Measurements from ENCODE around the gene KRT84.

The KRT84 gene

DNA sequence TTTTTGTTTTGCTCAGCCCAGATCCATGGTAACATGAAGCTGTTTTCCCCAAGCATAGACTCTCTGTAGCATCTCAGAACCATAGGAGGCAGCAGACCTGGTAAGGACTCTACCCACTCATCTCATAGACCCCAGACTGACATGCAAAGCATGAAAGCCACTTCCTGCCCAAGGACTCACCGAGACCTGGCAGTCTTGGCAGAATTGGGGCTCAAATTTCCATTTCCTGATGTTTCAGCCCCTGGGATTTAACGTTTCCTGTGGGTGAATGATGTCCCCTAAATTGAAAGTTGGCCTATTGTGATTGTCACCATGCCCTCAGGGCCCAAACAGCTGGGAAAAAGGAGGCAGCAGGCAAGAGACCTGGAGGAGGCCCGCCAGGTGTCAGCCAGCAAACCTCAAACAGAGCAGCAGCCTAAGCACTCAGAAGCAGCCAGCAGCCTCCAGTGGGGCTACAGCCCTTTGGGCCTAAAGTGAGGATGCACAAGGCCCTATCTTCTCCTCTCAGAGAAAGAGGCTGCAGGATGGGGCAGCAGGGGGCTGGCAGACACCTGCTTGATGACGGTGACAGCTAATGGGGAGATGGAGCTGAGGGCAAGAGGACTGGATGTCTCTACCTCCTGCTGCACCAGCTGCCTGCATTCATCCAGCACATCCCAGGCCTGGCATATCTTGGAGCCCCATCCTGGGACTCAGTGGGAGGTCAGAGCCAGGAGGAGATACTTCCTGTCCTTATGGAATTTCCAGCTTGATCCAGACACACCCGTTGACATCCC, 26.7 kb downstream of the KRT84 start:
- Mint-ChIP-seq H3K27me3 (peaks cover 0 to 63% of the 10 kb centered on the region in 2 donors), H3K4me1 (ENCODE audit: low read depth in 2 of 2) (peaks cover 36 to 45% of the 10 kb centered on the region in 2 donors), H3K9me3 (no peaks in the 10 kb centered on the region), H3K36me3 (ENCODE audit: insufficient read depth) (no peaks in the 10 kb centered on the region), H3K27ac (peak overlapping the region; percentile 73 to 74), H3K4me3 (peak overlapping the region; percentile 41 to 63)
- DNase-seq = peak; percentile 19 to 43 (median 19)
- ATAC-seq (replicated peaks) = peak; percentile 86

DNA sequence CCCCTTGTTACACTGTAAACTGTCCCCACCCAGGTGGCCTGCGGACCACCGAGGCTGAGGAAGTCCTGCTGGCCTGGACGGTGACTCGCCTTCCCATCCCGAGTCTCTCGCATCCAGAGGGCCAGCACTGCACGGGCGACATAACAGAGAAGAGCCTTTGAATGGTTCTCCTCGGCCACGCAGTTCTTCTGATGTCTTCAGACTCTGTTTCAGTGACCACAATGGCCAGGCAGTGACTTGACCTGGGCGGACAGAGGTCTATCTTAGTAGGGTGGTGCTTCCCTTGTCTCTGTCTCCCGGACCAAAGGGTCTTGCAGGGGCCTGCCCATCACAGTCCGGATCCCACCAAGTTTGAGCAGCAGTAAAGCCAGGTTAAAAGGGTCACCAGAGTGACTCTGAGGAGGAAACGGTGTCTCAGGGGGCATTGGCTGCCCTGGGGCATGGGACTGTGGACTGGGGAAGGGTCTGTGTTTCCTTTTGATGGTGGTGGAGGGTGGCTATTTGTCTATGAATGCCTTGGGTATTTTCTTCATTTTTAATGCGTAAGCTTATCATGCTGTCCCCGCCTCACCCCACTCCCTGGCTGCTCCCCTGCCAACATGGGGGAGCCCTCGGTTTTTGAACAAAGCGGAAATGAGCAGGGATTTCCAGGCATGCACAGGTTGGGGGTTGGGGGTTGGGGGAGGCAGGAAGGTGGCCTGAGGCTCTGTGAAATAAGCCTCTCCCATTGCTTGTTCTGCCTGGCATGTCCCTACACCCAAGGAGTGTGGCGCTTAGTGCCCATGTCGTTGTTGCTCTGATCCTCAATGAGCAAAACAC, 28.5 kb downstream of the KRT84 start:
- no peak overlapping the region for H3K4me3 Mint-ChIP-seq
- H3K27ac Mint-ChIP-seq = no peak overlapping the region
- no peak for ATAC-seq (replicated peaks)

GRCh38 chr12:52356031-52356761, 29.3 kb downstream of the KRT84 start:
- Mint-ChIP-seq H3K9me3 (no peaks in the 10 kb centered on the region), H3K36me3 (ENCODE audit: insufficient read depth) (peaks cover 7% of the 10 kb centered on the region), H3K4me3 (no peak overlapping the region), H3K4me1 (ENCODE audit: low read depth in 2 of 2) (peaks cover 45 to 46% of the 10 kb centered on the region in 2 donors), H3K27me3 (peaks cover 0 to 66% of the 10 kb centered on the region in 2 donors), H3K27ac (no peak overlapping the region)
- no peak for ATAC-seq (replicated peaks)
- DNase-seq = no peak

More for the DNA sequence above, 28.5 kb downstream of the KRT84 start:
- no peak for DNase-seq
- peaks cover 3% of the 10 kb centered on the region for H3K36me3 Mint-ChIP-seq (ENCODE audit: insufficient read depth)
- no peaks in the 10 kb centered on the region for H3K9me3 Mint-ChIP-seq
- peaks cover 47 to 48% of the 10 kb centered on the region in 2 donors for H3K4me1 Mint-ChIP-seq (ENCODE audit: low read depth in 2 of 2)
- peaks cover 0 to 66% of the 10 kb centered on the region in 2 donors for H3K27me3 Mint-ChIP-seq

GRCh38 chr12:52355176-52355575, 30.3 kb downstream of the KRT84 start:
- ATAC-seq (replicated peaks) = no peak
- Mint-ChIP-seq H3K27ac (no peak overlapping the region), H3K36me3 (ENCODE audit: insufficient read depth) (peaks cover 7% of the 10 kb centered on the region), H3K4me3 (no peak overlapping the region), H3K9me3 (no peaks in the 10 kb centered on the region), H3K4me1 (ENCODE audit: low read depth in 2 of 2) (peaks cover 42 to 49% of the 10 kb centered on the region in 2 donors), H3K27me3 (peaks cover 5 to 67% of the 10 kb centered on the region in 2 donors)
- DNase-seq = no peak

- DNase-seq = no peak
- H3K4me1 Mint-ChIP-seq (ENCODE audit: low read depth in 2 of 2) = peaks cover 36 to 42% of the 10 kb centered on the region in 2 donors
- peaks cover 7% of the 10 kb centered on the region for H3K36me3 Mint-ChIP-seq (ENCODE audit: insufficient read depth)
- peaks cover 5 to 65% of the 10 kb centered on the region in 2 donors for H3K27me3 Mint-ChIP-seq
- H3K4me3 Mint-ChIP-seq = no peak overlapping the region
- no peaks in the 10 kb centered on the region for H3K9me3 Mint-ChIP-seq
- H3K27ac Mint-ChIP-seq = no peak overlapping the region
- ATAC-seq (replicated peaks) = no peak
Measured at GRCh38 chr12:52354200-52354599, 31.3 kb downstream of the KRT84 start.

GRCh38 chr12:52353766-52354165, 31.7 kb downstream of the KRT84 start:
- Mint-ChIP-seq H3K36me3 (ENCODE audit: insufficient read depth) (peaks cover 7% of the 10 kb centered on the region), H3K9me3 (no peaks in the 10 kb centered on the region), H3K4me3 (no peak overlapping the region), H3K27me3 (peaks cover 5 to 64% of the 10 kb centered on the region in 2 donors), H3K4me1 (ENCODE audit: low read depth in 2 of 2) (peaks cover 33 to 40% of the 10 kb centered on the region in 2 donors), H3K27ac (no peak overlapping the region)
- ATAC-seq (replicated peaks) (no peak), DNase-seq (no peak)

- Mint-ChIP-seq H3K4me3 (no peak overlapping the region), H3K27me3 (peaks cover 7 to 69% of the 10 kb centered on the region in 2 donors), H3K36me3 (ENCODE audit: insufficient read depth) (peaks cover 7% of the 10 kb centered on the region), H3K27ac (peak overlapping the region in 1 of 2 donors; percentile 10), H3K9me3 (no peaks in the 10 kb centered on the region), H3K4me1 (ENCODE audit: low read depth in 2 of 2) (peaks cover 26 to 33% of the 10 kb centered on the region in 2 donors)
- ATAC-seq (replicated peaks) = no peak
- no peak for DNase-seq
Measured at GRCh38 chr12:52352951-52353350, 32.5 kb downstream of the KRT84 start.

GRCh38 chr12:52351196-52352059, 34.0 kb downstream of the KRT84 start:
- Mint-ChIP-seq H3K36me3 (ENCODE audit: insufficient read depth) (peaks cover 7% of the 10 kb centered on the region), H3K9me3 (no peaks in the 10 kb centered on the region), H3K4me1 (ENCODE audit: low read depth in 2 of 2) (peaks cover 25 to 29% of the 10 kb centered on the region in 2 donors), H3K27ac (peak overlapping the region; percentile 10), H3K4me3 (peak overlapping the region; percentile 42 to 47), H3K27me3 (peaks cover 9 to 69% of the 10 kb centered on the region in 2 donors)
- DNase-seq (peak; percentile 61 to 72 (median 66)), ATAC-seq (replicated peaks) (peak; percentile 100)

DNA sequence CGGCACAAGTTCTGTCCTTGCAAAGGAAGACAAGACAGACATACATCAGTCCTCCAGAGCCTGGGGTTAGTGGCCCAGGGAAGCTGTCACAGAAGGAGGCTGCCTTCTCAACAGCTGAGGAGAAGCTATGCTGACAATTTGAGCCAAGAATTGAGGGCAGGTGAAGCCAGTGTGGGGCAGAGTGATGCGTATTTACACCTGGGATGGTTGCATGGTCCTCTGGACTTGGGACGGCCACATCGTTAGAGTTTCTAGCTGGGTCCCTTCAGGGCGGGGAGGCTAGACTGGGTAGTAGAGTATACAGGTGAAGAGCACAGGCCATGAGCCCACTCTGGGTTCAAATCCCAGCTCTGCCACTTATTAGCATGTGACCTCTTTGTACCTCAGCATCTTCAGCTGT, 34.7 kb downstream of the KRT84 start:
- H3K4me3 Mint-ChIP-seq = no peak overlapping the region
- no peak for ATAC-seq (replicated peaks)
- H3K27ac Mint-ChIP-seq = no peak overlapping the region
- peaks cover 9 to 75% of the 10 kb centered on the region in 2 donors for H3K27me3 Mint-ChIP-seq
- no peaks in the 10 kb centered on the region for H3K9me3 Mint-ChIP-seq
- peaks cover 25 to 29% of the 10 kb centered on the region in 2 donors for H3K4me1 Mint-ChIP-seq (ENCODE audit: low read depth in 2 of 2)
- H3K36me3 Mint-ChIP-seq (ENCODE audit: insufficient read depth) = peaks cover 7% of the 10 kb centered on the region
- no peak for DNase-seq

GRCh38 chr12:52350021-52350620, 35.3 kb downstream of the KRT84 start:
- Mint-ChIP-seq H3K27ac (no peak overlapping the region), H3K27me3 (peaks cover 9 to 77% of the 10 kb centered on the region in 2 donors), H3K4me3 (no peak overlapping the region), H3K36me3 (ENCODE audit: insufficient read depth) (peaks cover 7% of the 10 kb centered on the region), H3K9me3 (no peaks in the 10 kb centered on the region), H3K4me1 (ENCODE audit: low read depth in 2 of 2) (peaks cover 25 to 29% of the 10 kb centered on the region in 2 donors)
- no peak for ATAC-seq (replicated peaks)
- no peak for DNase-seq

DNA sequence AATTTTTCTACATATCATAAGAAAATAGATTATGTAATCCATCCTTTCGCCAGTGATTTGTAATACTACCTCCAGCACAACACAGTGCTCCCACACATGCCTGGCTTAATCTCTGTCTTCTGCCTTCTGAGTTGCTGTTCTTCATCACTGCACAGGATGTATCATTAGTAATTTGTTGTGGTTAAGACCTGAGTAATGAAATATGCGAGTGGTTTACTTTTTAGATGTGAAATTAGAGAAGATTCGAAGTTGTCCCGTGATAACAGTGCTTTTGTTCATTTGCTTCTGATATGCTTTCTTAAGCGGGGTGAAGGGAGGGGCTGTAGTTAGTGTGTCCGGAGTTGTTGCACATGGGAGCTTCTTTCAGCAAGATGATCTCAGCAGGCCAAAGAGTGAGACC, 36.3 kb downstream of the KRT84 start:
- H3K36me3 Mint-ChIP-seq (ENCODE audit: insufficient read depth) = peaks cover 7% of the 10 kb centered on the region
- DNase-seq (no peak), ATAC-seq (replicated peaks) (no peak)
- H3K4me1 Mint-ChIP-seq (ENCODE audit: low read depth in 2 of 2) = peaks cover 25 to 29% of the 10 kb centered on the region in 2 donors
- no peak overlapping the region for H3K4me3 Mint-ChIP-seq
- no peaks in the 10 kb centered on the region for H3K9me3 Mint-ChIP-seq
- no peak overlapping the region for H3K27ac Mint-ChIP-seq
- H3K27me3 Mint-ChIP-seq = peaks cover 9 to 75% of the 10 kb centered on the region in 2 donors
